Measurements from ENCODE around the gene NDUFV1.
"Not testable (repeated sequence)": the region's sequence is repeated elsewhere in the genome, so short reads cannot be mapped to it uniquely, and the experiment has no call there.

NDUFV1 gene

GRCh38 chr11:67616431-67617242, 9.9 kb downstream of the NDUFV1 start:
- TF ChIP-seq CTCF (IDR thresholded peaks at IDR 0.05; ENCODE audit: insufficient read depth, low read depth, low read length, missing control alignments) = no peak
- no peak overlapping the region for H3K4me3 ChIP-seq (ENCODE audit: low read length)

GRCh38 chr11:67617243-67617953, 10.7 kb downstream of the NDUFV1 start:
- H3K4me3 ChIP-seq (ENCODE audit: low read length) = no peak overlapping the region
- no peak for TF ChIP-seq CTCF (IDR thresholded peaks at IDR 0.05; ENCODE audit: insufficient read depth, low read depth, low read length, missing control alignments)
- DNase-seq (ENCODE audit: low read depth) = no peak

More at GRCh38 chr11:67616431-67617242, 9.9 kb downstream of the NDUFV1 start:
- DNase-seq (ENCODE audit: low read depth) = no peak

GRCh38 chr11:67618901-67619659, 12.3 kb downstream of the NDUFV1 start:
- not testable (repeated sequence) for H3K4me3 ChIP-seq (ENCODE audit: low read length); DNase-seq (ENCODE audit: low read depth)

GRCh38 chr11:67619683-67620618, 13.2 kb downstream of the NDUFV1 start:
- DNase-seq (ENCODE audit: low read depth); H3K4me3 ChIP-seq (ENCODE audit: low read length): not testable (repeated sequence)

- not testable (repeated sequence) for H3K4me3 ChIP-seq (ENCODE audit: low read length); DNase-seq (ENCODE audit: low read depth)
These were observed 13.9 kb downstream of the NDUFV1 start for GRCh38 chr11:67620621-67621020.

- not testable (repeated sequence) for DNase-seq (ENCODE audit: low read depth); H3K4me3 ChIP-seq (ENCODE audit: low read length)
These were observed 15.2 kb downstream of the NDUFV1 start for GRCh38 chr11:67621928-67622327.

GRCh38 chr11:67622905-67623304, 16.2 kb downstream of the NDUFV1 start:
- DNase-seq (ENCODE audit: low read depth); H3K4me3 ChIP-seq (ENCODE audit: low read length): not testable (repeated sequence)

- not testable (repeated sequence) for DNase-seq (ENCODE audit: low read depth); H3K4me3 ChIP-seq (ENCODE audit: low read length)
These were observed 17.1 kb downstream of the NDUFV1 start for GRCh38 chr11:67623795-67624194.

- not testable (repeated sequence) for H3K4me3 ChIP-seq (ENCODE audit: low read length)
These were observed 19.5 kb downstream of the NDUFV1 start for GRCh38 chr11:67626131-67626833.

GRCh38 chr11:67626970-67627369, 20.2 kb downstream of the NDUFV1 start:
- H3K4me3 ChIP-seq (ENCODE audit: low read length) = no peak overlapping the region
- TF ChIP-seq CTCF (IDR thresholded peaks at IDR 0.05; ENCODE audit: insufficient read depth, low read depth, low read length, missing control alignments) = no peak
- DNase-seq (ENCODE audit: low read depth) = no peak

More at GRCh38 chr11:67626131-67626833, 19.5 kb downstream of the NDUFV1 start:
- not testable (repeated sequence) for DNase-seq (ENCODE audit: low read depth)

Data from epithelial cell of esophagus (primary cell).